Sigmoid colon (tissue), 4 donors: ENCODE results near the gene EID3.

Experiments
- POLR2A ChIP-seq, 2 donors: fragments of 450-650 bp; IDR thresholded peaks; one replicate each; pipeline ENCODE4 v1.6.1; 2016; ENCODE audit warnings: antibody characterized with exemption in 2 of 2, mild to moderate bottlenecking in 2 of 2, moderate library complexity in 2 of 2
- POLR2AphosphoS5 ChIP-seq, 4 donors: sonication (generic); formaldehyde crosslinking; IDR thresholded peaks; one replicate each; pipeline ENCODE4 v1.6.1; 2017; ENCODE audit warnings: antibody characterized with exemption in 4 of 4
- TF ChIP-seq, protein P1 (sequence below), 4 experiments: fragments of 450-650 bp in 3 of 4; fragments of 200-600 bp in 1 of 4; IDR thresholded peaks; one replicate each; pipeline ENCODE4 v1.5.1; 2016 to 2019; ENCODE audit warnings: antibody characterized with exemption in 4 of 4, mild to moderate bottlenecking in 3 of 4, moderate library complexity in 2 of 4

DNA sequence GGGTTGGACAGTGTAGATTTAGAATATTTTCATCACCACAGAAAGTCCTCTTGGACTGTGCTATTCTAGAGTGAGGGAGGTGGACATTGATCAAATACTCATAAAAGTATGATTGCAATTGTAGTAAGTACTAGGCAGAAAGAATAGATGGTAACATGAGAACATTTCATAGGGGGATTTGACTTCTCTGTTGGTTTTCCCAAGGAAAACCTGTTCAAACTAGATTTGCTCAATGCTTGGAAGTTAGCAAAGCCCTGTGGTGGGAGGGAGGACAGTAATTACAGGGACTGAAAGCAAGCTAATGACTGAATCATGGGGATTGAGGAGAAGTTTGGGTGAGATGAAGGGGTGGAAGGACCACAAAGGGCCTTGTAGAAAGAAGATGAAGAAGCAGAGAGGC is 24.4 kb upstream of the EID3 start:
- TF ChIP-seq, protein P1, sequence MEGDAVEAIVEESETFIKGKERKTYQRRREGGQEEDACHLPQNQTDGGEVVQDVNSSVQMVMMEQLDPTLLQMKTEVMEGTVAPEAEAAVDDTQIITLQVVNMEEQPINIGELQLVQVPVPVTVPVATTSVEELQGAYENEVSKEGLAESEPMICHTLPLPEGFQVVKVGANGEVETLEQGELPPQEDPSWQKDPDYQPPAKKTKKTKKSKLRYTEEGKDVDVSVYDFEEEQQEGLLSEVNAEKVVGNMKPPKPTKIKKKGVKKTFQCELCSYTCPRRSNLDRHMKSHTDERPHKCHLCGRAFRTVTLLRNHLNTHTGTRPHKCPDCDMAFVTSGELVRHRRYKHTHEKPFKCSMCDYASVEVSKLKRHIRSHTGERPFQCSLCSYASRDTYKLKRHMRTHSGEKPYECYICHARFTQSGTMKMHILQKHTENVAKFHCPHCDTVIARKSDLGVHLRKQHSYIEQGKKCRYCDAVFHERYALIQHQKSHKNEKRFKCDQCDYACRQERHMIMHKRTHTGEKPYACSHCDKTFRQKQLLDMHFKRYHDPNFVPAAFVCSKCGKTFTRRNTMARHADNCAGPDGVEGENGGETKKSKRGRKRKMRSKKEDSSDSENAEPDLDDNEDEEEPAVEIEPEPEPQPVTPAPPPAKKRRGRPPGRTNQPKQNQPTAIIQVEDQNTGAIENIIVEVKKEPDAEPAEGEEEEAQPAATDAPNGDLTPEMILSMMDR (IDR thresholded peaks at IDR 0.05) = no peak
- TF ChIP-seq POLR2A (IDR thresholded peaks at IDR 0.05) (no peak), POLR2AphosphoS5 (IDR thresholded peaks at IDR 0.05) (no peak)
